SK-N-MC (cell line): ENCODE results near the gene FBH1.

ENCODE experiments used
- EZH2 ChIP-seq: fragments of 200-600 bp; sonication (generic); IDR thresholded peaks from one replicate; pipeline ENCODE4 v1.6.1; 2017; ENCODE audit warnings: antibody characterized with exemption
- FOXP2 ChIP-seq: optimal IDR thresholded peaks from 2 replicates; pipeline ENCODE3; 2011; ENCODE audit warnings: mild to moderate bottlenecking, moderate library complexity; ENCODE audit not compliant: insufficient read depth; ENCODE audit errors: extremely low read length, control extremely low read depth
- POLR2AphosphoS5 ChIP-seq: IDR thresholded peaks from 2 replicates; pipeline ENCODE4 v1.6.1; 2012; ENCODE audit warnings: mild to moderate bottlenecking, low read depth, low read length, borderline replicate concordance

DNA sequence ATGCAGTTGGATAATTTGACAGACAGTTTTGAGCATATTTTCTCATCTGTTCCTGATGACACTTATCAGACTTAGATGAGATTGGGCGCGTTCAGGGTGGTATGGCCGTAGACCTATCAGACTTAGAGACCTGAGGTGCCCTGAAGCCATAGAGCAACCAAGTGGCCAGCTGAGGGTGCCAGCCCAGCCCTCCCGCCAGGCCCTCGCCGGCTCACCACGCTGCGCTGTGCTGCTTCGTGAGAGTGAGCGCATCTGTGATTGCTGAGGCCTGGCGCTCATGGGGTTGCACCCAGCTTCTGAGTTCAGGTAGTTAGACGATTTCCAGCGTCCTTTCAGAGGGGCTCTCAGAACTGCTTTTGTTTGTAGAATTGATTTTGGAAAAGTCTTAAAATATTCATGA, 10.2 kb downstream of the FBH1 start:
- TF ChIP-seq EZH2: no peak
- TF ChIP-seq POLR2AphosphoS5: no peak
- no peak for TF ChIP-seq FOXP2
